ENCODE measurements around the gene SPOCK2.

SPOCK2 gene

DNA sequence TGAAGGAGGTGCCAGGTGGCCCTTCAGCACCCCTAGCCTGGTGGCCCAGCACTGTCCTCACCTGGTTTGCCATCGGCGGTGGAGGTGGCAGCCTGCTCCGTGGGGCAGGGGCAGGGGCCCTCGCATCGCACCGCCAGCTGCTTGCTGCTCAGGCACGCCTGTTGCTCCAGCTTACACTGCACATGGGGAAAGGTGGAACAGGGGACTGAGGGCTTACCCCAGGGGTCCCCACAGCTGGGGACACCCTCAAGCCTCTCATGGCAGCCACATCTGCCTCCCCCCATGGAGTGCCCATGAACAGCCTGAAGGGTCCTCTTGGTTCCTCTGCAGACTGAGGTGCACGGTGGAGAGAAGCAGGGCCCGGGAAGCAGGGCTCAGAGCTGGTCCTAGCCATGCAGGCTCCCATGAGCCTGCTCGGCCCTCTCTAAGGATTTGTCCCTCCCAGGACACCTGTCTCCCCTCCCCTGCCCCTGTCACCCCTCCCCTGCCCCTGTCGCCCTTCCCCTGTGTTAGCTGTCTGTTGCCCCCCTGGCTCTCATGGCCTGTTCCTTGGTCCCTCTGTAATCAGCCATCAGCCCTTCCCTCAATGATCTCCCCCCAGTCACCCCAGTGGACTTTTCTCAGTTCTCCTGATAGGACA is 20.1 kb downstream of the SPOCK2 start:
- Histone ChIP-seq H3K36me3 (ENCODE audit: control insufficient read depth, insufficient read depth, low read length) (no peaks in the 10 kb centered on the region), H3K27ac (ENCODE audit: low read depth, low read length) (no peak overlapping the region), H3K27me3 (ENCODE audit: control insufficient read depth, insufficient read depth, low read length) (no peaks in the 10 kb centered on the region), H3K9me3 (ENCODE audit: control insufficient read depth, insufficient read depth, low read depth, low read length) (no peaks in the 10 kb centered on the region), H3K4me1 (ENCODE audit: control insufficient read depth, insufficient read depth, low read length) (peaks cover 5% of the 10 kb centered on the region; the same call in 1 of the 2 replicates), H3K9ac (ENCODE audit: low read length) (no peak overlapping the region), H3K4me3 (ENCODE audit: low read depth, low read length) (no peak overlapping the region)

DNA sequence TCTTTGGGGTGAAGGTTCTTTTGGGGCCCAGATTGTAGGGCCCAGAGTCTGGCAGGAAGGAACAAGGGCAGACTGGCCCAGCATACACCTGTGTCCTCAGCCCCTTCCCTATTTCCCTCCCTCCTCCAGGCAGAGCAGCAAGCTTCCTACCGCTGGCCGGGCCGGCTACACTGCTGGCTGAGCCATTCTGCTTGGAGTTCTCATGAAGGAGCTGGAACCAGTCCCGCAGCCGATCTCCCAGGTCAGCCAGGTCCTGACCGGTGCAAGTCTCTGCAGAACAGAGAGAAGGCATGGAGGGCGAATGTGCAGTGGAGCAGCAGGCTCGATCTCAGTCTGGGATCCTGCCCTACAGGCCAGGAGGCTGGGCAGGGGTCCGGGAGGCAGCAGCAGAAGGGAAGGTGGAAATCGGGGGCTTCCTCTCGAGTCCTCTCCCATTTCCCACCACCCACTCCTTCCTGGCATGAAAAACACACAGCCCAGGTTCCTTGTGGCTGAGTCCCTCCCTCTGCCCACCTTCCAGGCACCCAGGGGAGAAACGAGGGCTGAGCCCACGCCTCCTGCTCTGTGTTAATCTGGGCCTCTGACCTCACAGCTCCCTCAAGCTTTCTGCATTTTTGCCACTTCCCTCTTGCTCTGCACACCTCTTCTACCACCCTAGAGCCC is 20.8 kb downstream of the SPOCK2 start:
- Histone ChIP-seq H3K4me1 (ENCODE audit: control insufficient read depth, insufficient read depth, low read length) (peaks cover 5% of the 10 kb centered on the region; the same call in 1 of the 2 replicates), H3K9me3 (ENCODE audit: control insufficient read depth, insufficient read depth, low read depth, low read length) (no peaks in the 10 kb centered on the region), H3K27me3 (ENCODE audit: control insufficient read depth, insufficient read depth, low read length) (no peaks in the 10 kb centered on the region), H3K36me3 (ENCODE audit: control insufficient read depth, insufficient read depth, low read length) (no peaks in the 10 kb centered on the region), H3K9ac (ENCODE audit: low read length) (no peak overlapping the region), H3K4me3 (ENCODE audit: low read depth, low read length) (no peak overlapping the region), H3K27ac (ENCODE audit: low read depth, low read length) (no peak overlapping the region)

DNA sequence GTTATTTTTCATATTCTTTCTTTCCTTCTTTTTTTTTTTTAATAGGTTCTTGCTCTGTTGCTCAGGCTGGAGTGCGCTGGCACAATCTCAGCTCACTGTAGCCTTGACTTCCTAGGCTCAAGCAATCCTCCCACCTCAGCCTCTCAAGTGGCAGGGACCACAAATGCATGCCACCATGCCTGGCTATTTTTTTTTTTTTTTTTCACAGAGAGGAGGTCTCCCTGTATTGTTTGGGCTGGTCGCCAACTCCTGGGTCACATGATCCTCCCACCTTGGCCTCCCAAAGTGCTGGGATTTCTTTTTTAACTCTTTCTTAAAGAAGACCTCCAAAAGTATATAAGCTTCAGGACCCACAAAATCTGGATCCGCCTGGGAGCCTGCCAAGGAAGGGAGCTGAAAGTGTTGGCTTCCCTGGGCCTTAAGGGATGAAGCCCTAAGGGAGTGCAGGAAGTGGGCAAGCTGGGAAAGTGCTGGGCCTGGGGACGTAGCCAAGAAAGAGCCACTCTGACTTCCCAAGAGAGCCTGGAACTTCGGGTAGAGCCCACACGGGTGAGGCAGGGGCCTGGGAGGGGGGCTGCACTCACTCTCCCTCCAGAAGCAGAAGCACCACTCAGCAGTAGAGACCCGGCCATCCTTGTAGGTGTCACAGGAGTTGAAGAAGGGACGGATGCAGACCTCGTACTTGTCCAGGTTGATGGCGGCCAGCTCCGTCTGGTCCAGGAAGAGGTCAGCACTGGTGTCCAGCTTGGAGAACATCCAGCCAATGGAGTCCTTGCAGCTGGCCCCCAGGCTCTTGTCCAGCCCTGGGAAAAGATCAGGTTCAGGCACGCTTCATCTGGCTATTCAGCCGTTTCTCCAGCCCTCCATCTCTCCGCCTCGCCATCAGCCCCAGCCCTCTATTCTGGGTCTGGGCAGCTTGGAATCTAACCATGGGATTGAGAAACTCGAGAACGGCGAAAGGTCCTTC is 21.8 kb downstream of the SPOCK2 start:
- Histone ChIP-seq H3K4me1 (ENCODE audit: control insufficient read depth, insufficient read depth, low read length) (peaks cover 5% of the 10 kb centered on the region; the same call in 1 of the 2 replicates), H3K9ac (ENCODE audit: low read length) (no peak overlapping the region), H3K27me3 (ENCODE audit: control insufficient read depth, insufficient read depth, low read length) (no peaks in the 10 kb centered on the region), H3K36me3 (ENCODE audit: control insufficient read depth, insufficient read depth, low read length) (no peaks in the 10 kb centered on the region), H3K9me3 (ENCODE audit: control insufficient read depth, insufficient read depth, low read depth, low read length) (no peaks in the 10 kb centered on the region), H3K27ac (ENCODE audit: low read depth, low read length) (no peak overlapping the region), H3K4me3 (ENCODE audit: low read depth, low read length) (no peak overlapping the region)

DNA sequence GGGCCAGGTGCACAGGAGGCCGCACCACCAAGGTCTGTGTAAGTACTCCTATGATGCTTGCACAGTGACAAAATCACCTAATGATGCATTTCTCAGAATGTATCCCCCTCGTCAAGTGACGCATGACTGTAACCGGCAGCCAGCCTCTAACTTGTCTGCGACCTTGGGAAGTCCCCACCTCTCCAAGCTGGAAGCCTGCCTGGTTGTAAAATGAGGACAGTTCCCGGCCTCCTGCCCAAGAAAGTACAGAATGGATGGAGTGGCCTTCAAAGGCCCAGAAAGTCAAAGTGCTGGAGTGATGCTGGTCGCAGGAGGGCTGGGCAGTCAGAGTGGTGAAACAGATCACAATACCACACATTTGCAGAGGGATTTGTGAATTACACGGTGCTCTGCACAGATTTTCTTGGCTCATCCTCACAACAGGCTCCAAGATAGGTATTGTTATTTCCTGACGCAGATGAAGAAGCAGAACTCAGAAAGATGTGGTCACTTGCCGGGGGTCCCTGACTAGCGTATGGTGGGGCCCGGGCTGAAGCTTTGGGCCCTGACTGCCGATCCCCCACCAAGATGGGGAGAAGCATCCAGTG is 22.8 kb downstream of the SPOCK2 start:
- Histone ChIP-seq H3K9ac (ENCODE audit: low read length) (no peak overlapping the region), H3K9me3 (ENCODE audit: control insufficient read depth, insufficient read depth, low read depth, low read length) (no peaks in the 10 kb centered on the region), H3K27ac (ENCODE audit: low read depth, low read length) (no peak overlapping the region), H3K4me3 (ENCODE audit: low read depth, low read length) (no peak overlapping the region), H3K36me3 (ENCODE audit: control insufficient read depth, insufficient read depth, low read length) (no peaks in the 10 kb centered on the region), H3K4me1 (ENCODE audit: control insufficient read depth, insufficient read depth, low read length) (peaks cover 13% of the 10 kb centered on the region), H3K27me3 (ENCODE audit: control insufficient read depth, insufficient read depth, low read length) (no peaks in the 10 kb centered on the region)

DNA sequence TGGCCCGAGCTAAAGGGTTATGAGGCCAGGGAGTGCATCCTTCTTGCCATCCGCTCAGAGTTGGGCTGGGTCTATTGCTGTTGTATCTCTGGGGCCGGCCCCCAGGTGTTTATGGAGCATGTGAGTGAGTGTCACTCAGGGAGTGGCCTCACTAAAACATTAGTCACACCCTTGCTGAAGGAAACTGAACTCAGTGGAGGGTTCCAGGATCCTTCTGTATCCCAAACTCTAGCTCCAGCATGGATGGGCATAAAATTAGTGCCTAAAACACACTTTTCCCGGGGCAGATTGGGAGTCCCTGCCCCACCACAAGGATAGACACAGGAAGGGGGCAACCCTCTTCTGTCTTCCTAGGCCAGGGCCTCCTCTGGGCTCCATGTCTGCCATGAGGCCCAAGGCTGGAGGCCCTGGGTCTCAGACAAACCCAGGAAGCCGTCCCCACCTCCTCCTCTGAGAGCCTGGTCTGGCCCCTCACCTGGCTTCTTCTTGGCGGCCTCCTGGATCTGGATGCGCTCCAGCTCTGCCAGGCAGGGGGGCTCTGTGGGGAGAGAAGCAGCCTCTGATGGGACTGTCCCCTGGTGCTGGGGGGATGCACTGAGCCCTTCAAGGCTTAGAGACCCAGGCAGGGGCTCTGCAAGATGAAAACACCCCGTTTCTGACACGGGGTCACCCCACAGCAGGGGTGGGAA is 24.5 kb downstream of the SPOCK2 start:
- no peak overlapping the region for H3K4me3 ChIP-seq (ENCODE audit: low read depth, low read length)
- H3K9ac ChIP-seq (ENCODE audit: low read length) = no peak overlapping the region
- H3K27ac ChIP-seq (ENCODE audit: low read depth, low read length) = no peak overlapping the region
- no peaks in the 10 kb centered on the region for H3K9me3 ChIP-seq (ENCODE audit: control insufficient read depth, insufficient read depth, low read depth, low read length)
- no peaks in the 10 kb centered on the region for H3K27me3 ChIP-seq (ENCODE audit: control insufficient read depth, insufficient read depth, low read length)
- no peaks in the 10 kb centered on the region for H3K36me3 ChIP-seq (ENCODE audit: control insufficient read depth, insufficient read depth, low read length)
- peaks cover 10% of the 10 kb centered on the region for H3K4me1 ChIP-seq (ENCODE audit: control insufficient read depth, insufficient read depth, low read length)

DNA sequence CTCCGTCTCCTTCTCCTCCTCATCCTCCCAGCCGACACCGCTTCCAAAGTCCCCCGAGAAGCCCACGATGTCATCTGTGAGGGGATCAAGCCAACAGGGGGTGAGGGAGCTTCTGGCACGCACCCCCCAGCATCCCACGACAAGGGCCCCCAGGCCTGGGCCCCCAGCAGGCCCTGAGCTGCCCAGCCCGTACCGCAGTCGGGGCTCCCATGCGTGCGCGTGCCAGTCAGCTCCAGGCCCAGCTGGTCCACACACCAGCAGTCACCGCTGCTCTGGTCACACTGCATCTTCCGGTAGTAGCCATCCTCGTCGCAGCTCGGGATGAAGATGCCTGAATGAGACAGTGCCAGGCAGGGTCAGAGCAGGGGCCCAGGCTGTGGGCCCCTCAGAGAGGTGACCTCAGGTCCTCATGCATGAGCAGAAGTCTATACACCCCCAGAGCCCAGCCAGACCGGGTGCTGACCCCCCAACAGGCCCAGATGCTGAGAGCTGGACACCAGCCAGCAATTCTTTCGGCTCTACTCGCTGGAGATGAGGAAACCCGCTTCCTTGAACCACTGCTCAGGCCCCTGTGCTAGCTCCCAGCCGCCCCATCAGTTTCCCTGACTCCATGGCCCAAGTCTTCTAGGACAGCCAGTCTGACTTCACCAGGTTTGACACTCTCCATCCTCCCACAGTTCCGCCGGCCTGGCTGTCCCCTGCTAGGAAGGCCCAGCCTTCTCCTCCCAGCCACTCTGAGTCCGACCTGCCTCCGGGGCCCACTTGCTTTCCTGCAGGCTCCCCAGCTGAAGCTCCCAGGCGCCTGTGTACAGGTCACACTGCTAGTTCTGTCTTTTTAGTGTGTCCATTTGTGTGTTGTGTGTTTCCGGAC is 25.3 kb downstream of the SPOCK2 start:
- H3K4me3 ChIP-seq (ENCODE audit: low read depth, low read length) = no peak overlapping the region
- no peaks in the 10 kb centered on the region for H3K9me3 ChIP-seq (ENCODE audit: control insufficient read depth, insufficient read depth, low read depth, low read length)
- H3K9ac ChIP-seq (ENCODE audit: low read length) = no peak overlapping the region
- H3K27me3 ChIP-seq (ENCODE audit: control insufficient read depth, insufficient read depth, low read length) = no peaks in the 10 kb centered on the region
- no peaks in the 10 kb centered on the region for H3K36me3 ChIP-seq (ENCODE audit: control insufficient read depth, insufficient read depth, low read length)
- H3K4me1 ChIP-seq (ENCODE audit: control insufficient read depth, insufficient read depth, low read length) = peaks cover 10% of the 10 kb centered on the region
- H3K27ac ChIP-seq (ENCODE audit: low read depth, low read length) = no peak overlapping the region

DNA sequence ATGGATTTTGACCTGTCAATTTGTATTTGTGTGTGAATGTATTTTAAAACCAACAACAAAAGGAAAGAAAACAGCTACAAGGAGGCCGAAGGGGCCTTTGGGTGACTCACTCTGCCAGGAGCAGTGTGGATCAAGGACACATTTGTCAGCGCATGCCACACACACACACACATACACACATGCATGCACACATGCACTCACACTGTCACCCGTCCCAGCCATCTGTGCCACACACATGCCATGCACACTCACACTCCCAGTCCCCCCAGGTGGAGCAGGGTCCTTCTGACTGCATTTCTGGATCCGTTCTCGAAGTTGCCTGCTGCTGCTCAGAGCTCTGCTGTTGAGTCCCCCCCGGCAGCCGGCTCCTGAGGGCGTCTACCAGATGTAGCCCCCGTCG is 26.0 kb downstream of the SPOCK2 start:
- H3K4me3 ChIP-seq (ENCODE audit: low read depth, low read length) = no peak overlapping the region
- H3K27ac ChIP-seq (ENCODE audit: low read depth, low read length) = no peak overlapping the region
- no peaks in the 10 kb centered on the region for H3K27me3 ChIP-seq (ENCODE audit: control insufficient read depth, insufficient read depth, low read length)
- H3K9me3 ChIP-seq (ENCODE audit: control insufficient read depth, insufficient read depth, low read depth, low read length) = no peaks in the 10 kb centered on the region
- H3K9ac ChIP-seq (ENCODE audit: low read length) = no peak overlapping the region
- H3K36me3 ChIP-seq (ENCODE audit: control insufficient read depth, insufficient read depth, low read length) = no peaks in the 10 kb centered on the region
- peaks cover 10% of the 10 kb centered on the region for H3K4me1 ChIP-seq (ENCODE audit: control insufficient read depth, insufficient read depth, low read length)

DNA sequence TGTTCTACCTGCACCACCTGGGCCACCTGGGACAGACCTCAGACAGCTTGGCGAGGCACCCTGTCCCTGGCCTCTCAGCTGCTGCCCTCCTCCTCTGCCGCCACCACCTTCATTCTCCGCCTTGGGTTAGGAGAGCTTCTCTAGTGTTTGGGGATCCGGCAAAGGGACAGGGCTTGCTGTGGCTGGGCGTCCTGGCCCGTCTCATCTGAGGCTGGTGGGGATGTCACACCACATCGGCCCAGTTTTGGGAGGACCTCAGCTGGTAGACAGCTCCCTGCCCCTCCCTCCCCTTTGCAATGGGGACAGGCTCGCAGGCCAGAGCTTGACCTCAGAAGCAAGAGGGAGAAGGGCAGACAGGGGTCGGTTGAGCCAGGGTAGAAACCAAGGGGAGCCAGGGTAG is 26.4 kb downstream of the SPOCK2 start:
- no peak overlapping the region for H3K9ac ChIP-seq (ENCODE audit: low read length)
- no peaks in the 10 kb centered on the region for H3K9me3 ChIP-seq (ENCODE audit: control insufficient read depth, insufficient read depth, low read depth, low read length)
- H3K27ac ChIP-seq (ENCODE audit: low read depth, low read length) = no peak overlapping the region
- no peaks in the 10 kb centered on the region for H3K36me3 ChIP-seq (ENCODE audit: control insufficient read depth, insufficient read depth, low read length)
- peaks cover 10% of the 10 kb centered on the region for H3K4me1 ChIP-seq (ENCODE audit: control insufficient read depth, insufficient read depth, low read length)
- no peak overlapping the region for H3K4me3 ChIP-seq (ENCODE audit: low read depth, low read length)
- H3K27me3 ChIP-seq (ENCODE audit: control insufficient read depth, insufficient read depth, low read length) = no peaks in the 10 kb centered on the region

DNA sequence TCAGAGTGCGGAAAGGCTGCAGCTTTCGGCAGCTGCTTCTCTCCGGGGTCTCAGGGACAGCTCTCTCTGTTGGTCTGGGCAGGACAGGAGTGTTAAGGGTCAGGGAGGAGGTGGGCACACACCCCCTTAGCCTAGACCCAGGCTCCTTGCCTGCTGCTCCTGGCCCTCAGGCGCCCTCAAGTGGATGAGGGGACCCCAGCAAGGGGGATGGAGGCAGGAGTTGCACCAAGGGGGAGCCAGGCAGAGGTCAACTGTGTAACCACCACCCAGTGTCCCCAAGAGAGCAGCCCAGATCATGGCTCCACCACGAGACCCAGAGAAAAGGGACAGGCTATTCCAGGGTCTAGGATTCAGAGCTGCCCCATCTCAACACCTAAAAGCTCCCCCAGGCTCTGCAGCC is 26.9 kb downstream of the SPOCK2 start:
- Histone ChIP-seq H3K36me3 (ENCODE audit: control insufficient read depth, insufficient read depth, low read length) (no peaks in the 10 kb centered on the region), H3K27ac (ENCODE audit: low read depth, low read length) (no peak overlapping the region), H3K9me3 (ENCODE audit: control insufficient read depth, insufficient read depth, low read depth, low read length) (no peaks in the 10 kb centered on the region), H3K4me1 (ENCODE audit: control insufficient read depth, insufficient read depth, low read length) (peaks cover 10% of the 10 kb centered on the region), H3K9ac (ENCODE audit: low read length) (no peak overlapping the region), H3K4me3 (ENCODE audit: low read depth, low read length) (no peak overlapping the region), H3K27me3 (ENCODE audit: control insufficient read depth, insufficient read depth, low read length) (no peaks in the 10 kb centered on the region)

Measured in HUES6 (cell line).